RKO (cell line): ENCODE measurements around the gene DNAH5.
"Not testable (repeated sequence)": the region's sequence is repeated elsewhere in the genome, so short reads cannot be mapped to it uniquely, and the experiment has no call there.

Experiments
- DNase-seq: peaks from one replicate; pipeline ENCODE4 v3.0.0-alpha.2; 2016; ENCODE audit warnings: low spot score

DNAH5 gene

GRCh38 chr5:13944560-13945199 lies at the start of gene DNAH5:
Gene DNAH5 (minus strand): TSS chr5:13944688. CDS start chr5:13944438, 250 bp downstream.
- peak; percentile 25 for DNase-seq

DNA sequence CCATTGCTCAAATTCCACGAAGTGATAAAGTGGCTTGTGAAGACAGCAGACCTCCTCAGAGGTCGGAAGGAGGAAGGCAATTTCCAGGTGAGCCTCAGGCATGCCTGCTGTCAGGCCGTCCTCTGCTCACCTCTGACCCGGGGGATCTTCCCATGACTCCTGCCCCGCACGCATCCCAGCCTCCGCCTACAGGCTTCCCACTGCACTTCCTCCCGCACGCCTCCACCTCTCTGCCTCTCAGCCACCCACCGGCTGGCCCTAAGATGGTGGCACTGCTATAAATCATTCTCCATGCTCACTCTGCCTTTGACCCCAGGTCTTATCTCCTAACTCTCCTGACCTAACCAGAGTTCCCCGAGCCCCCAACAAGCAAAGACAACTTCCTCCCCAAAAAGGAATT lies 49.4 kb upstream of the DNAH5 start:
- no peak for DNase-seq

GRCh38 chr5:13992795-13993194 lies 48.3 kb upstream of the DNAH5 start:
- no peak for DNase-seq

DNA sequence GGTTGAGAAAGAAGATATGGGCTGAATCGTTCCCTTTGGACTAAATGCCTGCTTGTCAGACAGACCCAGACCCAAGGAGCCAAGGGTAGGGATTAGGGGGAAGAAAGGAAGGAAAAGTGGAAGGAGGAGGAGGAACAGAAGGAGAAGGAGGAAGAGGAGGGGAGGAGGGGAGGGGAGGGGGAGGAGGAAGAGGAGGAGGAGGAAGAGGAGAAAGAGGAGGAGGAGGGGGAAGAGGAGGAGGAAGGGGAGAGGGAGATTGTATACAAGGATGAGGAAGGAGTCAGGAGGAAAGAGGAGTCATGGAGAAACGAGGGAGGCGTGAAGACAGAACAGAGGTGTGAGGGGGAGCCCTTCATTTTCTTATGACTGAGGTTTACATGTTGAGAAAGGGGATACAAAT lies 46.9 kb upstream of the DNAH5 start:
- DNase-seq: no peak

GRCh38 chr5:13990896-13991295 lies 46.4 kb upstream of the DNAH5 start:
- DNase-seq: no peak

DNA sequence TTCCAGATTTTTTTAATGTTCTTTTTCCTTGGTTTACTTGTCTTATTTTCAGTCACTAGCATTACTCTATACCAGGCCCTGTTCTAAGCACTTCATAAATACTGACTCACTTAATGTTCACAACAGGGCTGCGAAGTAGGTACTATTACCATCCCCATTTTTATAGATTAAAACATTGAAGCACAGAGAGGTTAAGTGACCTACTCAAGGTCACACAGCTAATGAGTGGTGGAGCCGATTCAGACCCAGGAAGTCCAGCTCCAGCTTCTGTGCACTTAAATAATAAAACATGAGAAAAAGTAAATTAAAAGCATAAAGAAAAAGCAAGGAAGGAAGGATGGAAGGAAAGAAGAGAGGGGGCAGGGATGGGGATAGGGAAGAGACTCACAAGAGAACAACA lies 45.3 kb upstream of the DNAH5 start:
- DNase-seq: no peak

DNA sequence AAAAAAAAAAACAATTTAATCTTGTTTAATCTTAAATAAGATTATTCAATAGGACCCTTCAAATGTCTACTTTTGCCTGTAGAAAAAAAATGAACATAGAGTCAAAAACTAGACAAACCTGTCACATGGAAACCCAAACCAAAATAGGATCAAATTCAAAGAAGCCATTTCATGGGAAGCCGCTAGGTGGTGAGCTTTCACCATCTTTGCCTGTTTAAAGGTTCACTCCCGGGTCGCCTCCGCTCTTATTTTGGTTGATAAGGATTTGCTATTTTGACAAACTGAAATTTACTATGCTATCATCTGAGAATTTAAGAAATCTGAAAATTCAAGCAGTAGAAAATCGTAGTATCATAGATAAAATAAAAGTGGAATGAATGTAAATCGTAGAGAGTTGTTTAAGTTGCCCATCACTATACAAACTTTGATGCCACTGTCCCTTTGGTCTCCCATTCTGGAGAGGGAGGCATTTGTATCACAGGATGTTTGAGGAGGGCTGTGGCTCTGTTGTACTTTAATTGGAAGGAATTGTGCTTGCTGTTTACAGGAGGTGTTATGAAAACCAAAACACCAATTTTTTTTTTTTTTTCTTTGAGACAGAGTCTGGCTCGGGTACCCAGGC lies 43.5 kb upstream of the DNAH5 start:
- DNase-seq: peak; percentile 66

- peak; percentile 78 for DNase-seq
Measured at GRCh38 chr5:13985731-13986418, 41.4 kb upstream of the DNAH5 start.

- not testable (repeated sequence) for DNase-seq
Measured at GRCh38 chr5:13984888-13985287, 40.4 kb upstream of the DNAH5 start.

- DNase-seq: peak; percentile 63
Measured at GRCh38 chr5:13976867-13977830, 32.7 kb upstream of the DNAH5 start.

GRCh38 chr5:13976223-13976622 lies 31.7 kb upstream of the DNAH5 start:
- DNase-seq: no peak

DNA sequence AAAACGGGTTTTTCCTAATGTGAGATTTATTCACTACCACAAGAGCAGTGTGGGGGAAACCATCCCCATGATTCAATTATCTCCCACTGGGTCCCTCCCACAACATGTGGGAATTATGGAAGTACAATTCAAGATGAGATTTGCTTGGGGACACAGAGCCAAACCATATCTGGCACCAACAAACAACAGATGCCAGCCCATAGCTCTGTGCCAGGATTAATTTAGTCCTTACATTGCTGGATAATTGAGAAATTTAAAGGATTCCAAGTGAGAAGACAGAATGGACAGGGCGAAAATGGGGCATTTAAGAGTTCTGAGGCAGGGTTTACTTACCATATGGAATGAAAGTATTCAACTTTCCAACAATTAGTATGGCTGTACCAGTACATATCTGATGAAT lies 30.8 kb upstream of the DNAH5 start:
- no peak for DNase-seq

- DNase-seq: no peak
Measured at GRCh38 chr5:13973724-13974123, 29.2 kb upstream of the DNAH5 start.

DNA sequence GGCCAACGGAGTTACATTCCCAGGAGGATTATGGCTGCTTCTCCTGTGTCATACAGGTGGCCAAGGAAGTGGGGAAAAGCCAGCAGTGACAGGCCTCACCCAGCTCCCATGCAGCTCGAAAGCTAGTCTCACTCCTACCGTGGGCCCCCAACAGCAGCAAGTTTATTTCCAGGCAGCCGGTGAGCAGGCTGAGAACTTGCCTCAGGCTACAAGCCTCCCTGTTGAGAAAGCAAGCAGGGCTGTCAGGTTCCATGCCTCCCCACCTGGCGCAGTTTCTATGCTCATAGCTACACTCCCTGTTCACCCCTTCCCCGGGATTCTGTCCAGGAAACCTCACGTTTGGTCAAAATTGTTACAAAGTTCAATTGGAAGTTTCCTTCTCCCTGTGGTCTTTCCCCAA lies 27.5 kb upstream of the DNAH5 start:
- no peak for DNase-seq

- peak; percentile 75 for DNase-seq
Measured at GRCh38 chr5:13957032-13957645, 12.7 kb upstream of the DNAH5 start.

DNA sequence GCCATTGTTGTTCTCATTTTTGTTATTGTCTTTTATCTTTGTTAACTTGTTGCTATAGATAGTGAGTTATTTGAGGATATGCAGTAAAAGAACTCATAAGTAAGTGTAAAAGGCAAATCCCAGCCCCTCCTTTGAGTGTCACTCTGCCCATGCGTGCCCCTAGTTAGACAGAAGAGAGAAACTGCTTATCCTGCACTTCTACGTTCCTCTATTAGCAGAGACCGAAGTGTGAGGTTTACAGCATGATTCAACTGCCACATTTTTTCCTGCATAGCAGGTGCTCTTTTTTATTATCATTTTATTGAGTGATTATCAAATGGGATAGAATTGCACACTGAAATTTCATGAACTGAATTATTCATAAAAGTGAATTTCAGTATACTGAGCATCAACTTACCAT lies 12.0 kb upstream of the DNAH5 start:
- DNase-seq: no peak

GRCh38 chr5:13955896-13956295 lies 11.4 kb upstream of the DNAH5 start:
- DNase-seq: no peak

GRCh38 chr5:13946111-13946510 lies 1.6 kb upstream of the DNAH5 start:
- DNase-seq: no peak

- no peak for DNase-seq
Measured at GRCh38 chr5:13945271-13945670, 783 bp upstream of the DNAH5 start.

DNA sequence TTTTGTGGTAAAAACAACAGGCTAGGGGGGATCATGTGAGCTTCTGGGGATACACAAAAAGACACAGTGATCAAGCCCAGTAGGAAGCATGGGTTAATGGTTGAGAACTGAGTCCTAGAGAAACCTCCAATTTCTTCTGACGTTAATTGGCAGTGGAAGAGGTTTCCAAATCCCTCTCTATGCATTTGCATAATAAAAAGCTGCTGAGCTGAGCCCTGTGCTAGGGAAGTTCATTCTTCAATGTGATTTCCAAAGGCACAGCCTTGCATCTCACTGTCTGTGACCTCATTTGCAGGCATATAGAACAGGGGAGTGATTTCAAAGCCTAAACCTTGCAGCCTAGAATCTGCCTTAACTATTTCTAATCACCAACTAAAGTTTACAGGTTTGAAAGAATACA lies 812 bp downstream of the DNAH5 start:
- no peak for DNase-seq

DNA sequence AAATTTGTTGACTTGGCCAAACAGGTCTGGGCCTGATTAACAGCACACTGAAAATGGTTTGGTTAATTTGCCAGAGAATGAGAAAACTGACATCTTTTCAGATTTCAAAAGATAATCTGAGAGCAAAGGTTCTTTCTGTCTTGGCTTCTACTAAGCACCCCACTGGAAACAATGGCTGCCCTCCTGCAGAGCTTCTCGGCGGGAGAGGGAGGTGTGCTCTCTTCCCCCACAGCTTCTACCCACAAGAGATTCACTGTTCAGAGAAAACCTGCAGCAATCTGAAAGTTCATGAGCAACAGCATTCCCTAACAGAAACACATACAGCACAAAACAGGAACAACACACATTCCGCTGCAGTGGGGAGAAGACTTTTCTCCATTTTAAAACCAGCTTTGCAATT lies 3.0 kb downstream of the DNAH5 start:
- DNase-seq: no peak

DNA sequence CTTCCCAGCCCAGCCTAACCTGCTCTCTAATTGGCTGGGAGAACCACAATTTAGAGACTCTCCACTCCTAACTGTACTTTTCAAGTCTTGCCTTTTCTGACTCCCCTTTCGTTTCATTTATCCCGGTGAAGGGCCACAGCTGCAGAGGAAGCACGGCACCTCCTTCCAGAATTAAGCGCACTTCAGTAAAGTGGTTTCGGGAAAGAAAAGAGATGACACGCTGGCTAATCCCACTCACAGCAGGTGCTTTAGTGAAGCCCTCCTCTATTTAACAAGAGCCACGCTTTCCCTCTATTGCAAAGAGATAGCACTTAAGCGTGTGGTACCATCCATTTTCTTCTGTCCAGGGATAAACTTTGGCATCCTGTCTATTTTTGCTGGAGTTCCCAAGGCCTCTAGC lies 4.8 kb downstream of the DNAH5 start:
- DNase-seq: no peak
